ENCODE data around the gene DCP1B. TPM values are rescaled to one million over a fixed set of nuclear protein-coding genes. Genes with fewer than 3 reads are reported as not detected.

Gene DCP1B
- total and polyA plus RNA-seq, 12 donors, result 12.4 to 47.9 (median 28.5) TPM

- WGBS, 4 donors, result 91 to 99% (median 92%) methylated on average over 11 of the region's 11 CpGs
- no peak overlapping the region for H3K27ac ChIP-seq
- DNase-seq, result peak in 3 of 7 donors; percentile 7 to 45 (median 16)
- H3K9me3 ChIP-seq (replicated peaks in 1 of 3), result no peaks in the 10 kb centered on the region
- H3K27me3 ChIP-seq, result no peaks in the 10 kb centered on the region
- TF ChIP-seq, protein P1, sequence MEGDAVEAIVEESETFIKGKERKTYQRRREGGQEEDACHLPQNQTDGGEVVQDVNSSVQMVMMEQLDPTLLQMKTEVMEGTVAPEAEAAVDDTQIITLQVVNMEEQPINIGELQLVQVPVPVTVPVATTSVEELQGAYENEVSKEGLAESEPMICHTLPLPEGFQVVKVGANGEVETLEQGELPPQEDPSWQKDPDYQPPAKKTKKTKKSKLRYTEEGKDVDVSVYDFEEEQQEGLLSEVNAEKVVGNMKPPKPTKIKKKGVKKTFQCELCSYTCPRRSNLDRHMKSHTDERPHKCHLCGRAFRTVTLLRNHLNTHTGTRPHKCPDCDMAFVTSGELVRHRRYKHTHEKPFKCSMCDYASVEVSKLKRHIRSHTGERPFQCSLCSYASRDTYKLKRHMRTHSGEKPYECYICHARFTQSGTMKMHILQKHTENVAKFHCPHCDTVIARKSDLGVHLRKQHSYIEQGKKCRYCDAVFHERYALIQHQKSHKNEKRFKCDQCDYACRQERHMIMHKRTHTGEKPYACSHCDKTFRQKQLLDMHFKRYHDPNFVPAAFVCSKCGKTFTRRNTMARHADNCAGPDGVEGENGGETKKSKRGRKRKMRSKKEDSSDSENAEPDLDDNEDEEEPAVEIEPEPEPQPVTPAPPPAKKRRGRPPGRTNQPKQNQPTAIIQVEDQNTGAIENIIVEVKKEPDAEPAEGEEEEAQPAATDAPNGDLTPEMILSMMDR (IDR thresholded peaks at IDR 0.05), result no peak
- no peak for TF ChIP-seq POLR2A (IDR thresholded peaks at IDR 0.05)
- H3K4me3 ChIP-seq, result no peak overlapping the region
- H3K4me1 ChIP-seq (replicated peaks in 1 of 2), result peaks cover 0 to 3% of the 10 kb centered on the region in 2 donors
- no peaks in the 10 kb centered on the region for H3K36me3 ChIP-seq (replicated peaks in 1 of 2)
- intact Hi-C loops (cut with DNase I), result no loop called here
Measured at GRCh38 chr12:1927051-1927680, 77.1 kb downstream of the DCP1B start.

- DNase-seq, result peak in 3 of 7 donors; percentile 8 to 41 (median 16)
- TF ChIP-seq, protein P1 (IDR thresholded peaks at IDR 0.05), result no peak
- no peak overlapping the region for H3K27ac ChIP-seq
- H3K27me3 ChIP-seq, result no peaks in the 10 kb centered on the region
- H3K36me3 ChIP-seq (replicated peaks in 1 of 2), result no peaks in the 10 kb centered on the region
- intact Hi-C loops (cut with DNase I), result no loop called here
- H3K9me3 ChIP-seq (replicated peaks in 1 of 3), result no peaks in the 10 kb centered on the region
- H3K4me3 ChIP-seq, result no peak overlapping the region
- no peaks in the 10 kb centered on the region for H3K4me1 ChIP-seq (replicated peaks in 1 of 2)
- WGBS, 4 donors, result 71 to 83% (median 81%) methylated on average over 7 of the region's 7 CpGs
Measured at GRCh38 chr12:1926251-1926657, 78.0 kb downstream of the DCP1B start.

DNA sequence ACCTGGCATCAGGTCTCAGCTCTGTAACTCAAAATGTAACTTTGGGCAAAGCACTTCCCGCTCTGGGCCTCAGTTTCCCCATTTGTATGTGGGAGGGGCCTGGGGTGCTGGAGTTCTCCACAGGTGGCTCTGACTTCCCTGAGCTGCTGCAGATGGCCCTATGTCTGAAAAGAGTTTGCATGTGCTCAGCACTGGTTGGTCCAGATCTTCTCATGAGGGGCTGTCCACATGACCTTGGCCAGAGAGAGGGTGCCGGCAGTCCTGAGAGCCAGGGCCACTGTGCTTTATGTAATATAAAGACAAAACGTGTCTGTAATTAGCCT lies 78.6 kb downstream of the DCP1B start:
- peak in 4 of 7 donors; percentile 5 to 41 (median 14) for DNase-seq
- WGBS, 4 donors, result 47 to 72% (median 63%) methylated on average over 2 to 3 of the region's 3 CpGs
- Histone ChIP-seq H3K27me3 (no peaks in the 10 kb centered on the region), H3K4me3 (no peak overlapping the region), H3K9me3 (replicated peaks in 1 of 3) (no peaks in the 10 kb centered on the region), H3K4me1 (replicated peaks in 1 of 2) (no peaks in the 10 kb centered on the region), H3K27ac (no peak overlapping the region), H3K36me3 (replicated peaks in 1 of 2) (no peaks in the 10 kb centered on the region)
- intact Hi-C loops (cut with DNase I), result no loop called here
- TF ChIP-seq, protein P1 (IDR thresholded peaks at IDR 0.05), result no peak
- no peak for TF ChIP-seq POLR2A (IDR thresholded peaks at IDR 0.05)

- Histone ChIP-seq H3K9me3 (replicated peaks in 1 of 3) (no peaks in the 10 kb centered on the region), H3K4me1 (replicated peaks in 1 of 2) (no peaks in the 10 kb centered on the region), H3K36me3 (replicated peaks in 1 of 2) (no peaks in the 10 kb centered on the region), H3K4me3 (no peak overlapping the region), H3K27ac (no peak overlapping the region), H3K27me3 (no peaks in the 10 kb centered on the region)
- WGBS, 4 donors, result 68 to 78% (median 71%) methylated on average over 6 to 7 of the region's 7 CpGs
- TF ChIP-seq, protein P1 (IDR thresholded peaks at IDR 0.05), result no peak
- TF ChIP-seq POLR2A (IDR thresholded peaks at IDR 0.05), result no peak
- intact Hi-C loops (cut with DNase I), result no loop called here
- peak in 3 of 7 donors; percentile 11 to 46 (median 19) for DNase-seq
Measured at GRCh38 chr12:1924996-1925683, 79.1 kb downstream of the DCP1B start.
